Left cardiac atrium (tissue), 4 donors: ENCODE results near the gene DMWD. TPM values are rescaled to one million over a fixed set of nuclear protein-coding genes. Genes with fewer than 3 reads are reported as not detected.

ENCODE experiments used
- ATAC-seq, 2 donors: fragments of 200-7000 bp; cut with Tn5 transposase; one replicate each; pipeline ENCODE4 v1.9.1; 2020; ENCODE audit warnings: mild to moderate bottlenecking in 2 of 2, moderate library complexity in 2 of 2
- DNase-seq: peaks from one replicate; pipeline ENCODE4 v3.0.0-alpha.2; 2020
- intact Hi-C, 2 donors: fragments of 100-400 bp; cut with DNase I; formaldehyde crosslinking; loops; one replicate each; pipeline versions ENCODE4 v1.14.1 to v1.15.1; 2022 to 2023
- total RNA-seq, 2 donors: library from RNA; stranded (reverse); fragmentation: NEBNext Ultra II Directional; extraction: Animal tissue kit (Norgen Biotek cat#: 25700); gene quantifications; one replicate each; pipeline ENCODE4 v1.2.1, GENCODE V29; 2021
- donor health status: DM: no; HTN: yes; CAD: no.
- donor health status: DM: no; HTN: yes; CAD: no; lungs with severe emphysema.
- donor health status: DM: yes; HTN: yes; CAD: no.
- donor health status: Dilated cardiomyopathy.

DMWD gene
- total RNA-seq, 2 donors from 2014 or later: 55.3 to 57.7 TPM

GRCh38 chr19:45774765-45775164 lies 17.9 kb downstream of the DMWD start:
- intact Hi-C loops: no loop called here
- DNase-seq (no peak), ATAC-seq (no peak)

GRCh38 chr19:45773384-45773783 lies 19.3 kb downstream of the DMWD start:
- no peak for ATAC-seq
- intact Hi-C loops: no loop called here
- DNase-seq: no peak

- DNase-seq: no peak
- intact Hi-C loops: no loop called here
- ATAC-seq: no peak
Observed at GRCh38 chr19:45772912-45773311, 19.7 kb downstream of the DMWD start.

- ATAC-seq: no peak
- intact Hi-C loops: no loop called here
- no peak for DNase-seq
Observed at GRCh38 chr19:45772130-45772840, 20.4 kb downstream of the DMWD start.

- DNase-seq (peak; percentile 43), ATAC-seq (no peak)
- intact Hi-C loops: no loop called here
Observed at GRCh38 chr19:45771311-45771933, 21.2 kb downstream of the DMWD start.

GRCh38 chr19:45770192-45771101 lies 22.2 kb downstream of the DMWD start:
- intact Hi-C loops: no loop called here
- DNase-seq (peak; percentile 98), ATAC-seq (peak; percentile 66 to 77)

GRCh38 chr19:45769821-45770191 lies 22.8 kb downstream of the DMWD start:
- intact Hi-C loops: loop anchor here (5.0 kb wide), 1 partner anchor 53 kb away; no protein-coding TSS in a partner anchor
- ATAC-seq: peak in 1 of 2 donors; percentile 0
- DNase-seq: peak; percentile 66

GRCh38 chr19:45768984-45769782 lies 23.5 kb downstream of the DMWD start, which contains the start of gene SIX5:
TSS of gene SIX5 (minus strand) at chr19:45769252. CDS start at chr19:45768844, 408 bp downstream.
- DNase-seq (peak; percentile 98), ATAC-seq (peak; percentile 58 to 71)
- intact Hi-C loops: loop anchor here (5.0 kb wide), 1 partner anchor 52 kb away; no protein-coding TSS in a partner anchor

- ATAC-seq: no peak
- DNase-seq: no peak
- intact Hi-C loops: loop anchor here (5.0 kb wide), 1 partner anchor 51 kb away; no protein-coding TSS in a partner anchor
Observed at GRCh38 chr19:45768655-45768983, 24.0 kb downstream of the DMWD start.

- DNase-seq: peak; percentile 75
- intact Hi-C loops: loop anchor here (5.0 kb wide), 1 partner anchor 51 kb away; no protein-coding TSS in a partner anchor
- ATAC-seq: peak; percentile 1 to 2
Observed at GRCh38 chr19:45767881-45768654, 24.6 kb downstream of the DMWD start.

GRCh38 chr19:45767410-45767880 lies 25.2 kb downstream of the DMWD start:
- ATAC-seq (peak; percentile 4 to 6), DNase-seq (peak; percentile 81)
- intact Hi-C loops: loop anchor here (5.0 kb wide), 1 partner anchor 50 kb away; no protein-coding TSS in a partner anchor

- intact Hi-C loops: loop anchor here (5.0 kb wide), 1 partner anchor 50 kb away; no protein-coding TSS in a partner anchor
- ATAC-seq (no peak), DNase-seq (peak; percentile 63)
Observed at GRCh38 chr19:45766869-45767346, 25.7 kb downstream of the DMWD start.

GRCh38 chr19:45766296-45766868 lies 26.3 kb downstream of the DMWD start:
- intact Hi-C loops: loop anchor here (5.0 kb wide), 1 partner anchor 49 kb away; no protein-coding TSS in a partner anchor
- no peak for DNase-seq

GRCh38 chr19:45765702-45766295 lies 26.8 kb downstream of the DMWD start:
- intact Hi-C loops: loop anchor here (5.0 kb wide), 1 partner anchor 48 kb away; no protein-coding TSS in a partner anchor
- DNase-seq (no peak), ATAC-seq (no peak)

More at GRCh38 chr19:45766296-45766868, 26.3 kb downstream of the DMWD start:
- no peak for ATAC-seq

- ATAC-seq: peak in 1 of 2 donors; percentile 0
- intact Hi-C loops: loop anchor here (5.0 kb wide), 1 partner anchor 48 kb away; no protein-coding TSS in a partner anchor
Observed at GRCh38 chr19:45764945-45765701, 27.5 kb downstream of the DMWD start.

GRCh38 chr19:45764475-45764874 lies 28.2 kb downstream of the DMWD start:
- intact Hi-C loops: no loop called here
- DNase-seq (no peak), ATAC-seq (no peak)

More at GRCh38 chr19:45764945-45765701, 27.5 kb downstream of the DMWD start:
- DNase-seq: peak; percentile 66
